HG03064 (cell line): Measurements from ENCODE around the gene AMD1.
"Not testable (repeated sequence)": the region's sequence is repeated elsewhere in the genome, so short reads cannot be mapped to it uniquely, and the experiment has no call there.

Experiments
- ATAC-seq: cut with Tn5 transposase; IDR thresholded peaks from one replicate; pipeline ENCODE4 v1.9.1; 2021; ENCODE audit warnings: low read depth; ENCODE audit not compliant: unreplicated experiment

AMD1 gene

DNA sequence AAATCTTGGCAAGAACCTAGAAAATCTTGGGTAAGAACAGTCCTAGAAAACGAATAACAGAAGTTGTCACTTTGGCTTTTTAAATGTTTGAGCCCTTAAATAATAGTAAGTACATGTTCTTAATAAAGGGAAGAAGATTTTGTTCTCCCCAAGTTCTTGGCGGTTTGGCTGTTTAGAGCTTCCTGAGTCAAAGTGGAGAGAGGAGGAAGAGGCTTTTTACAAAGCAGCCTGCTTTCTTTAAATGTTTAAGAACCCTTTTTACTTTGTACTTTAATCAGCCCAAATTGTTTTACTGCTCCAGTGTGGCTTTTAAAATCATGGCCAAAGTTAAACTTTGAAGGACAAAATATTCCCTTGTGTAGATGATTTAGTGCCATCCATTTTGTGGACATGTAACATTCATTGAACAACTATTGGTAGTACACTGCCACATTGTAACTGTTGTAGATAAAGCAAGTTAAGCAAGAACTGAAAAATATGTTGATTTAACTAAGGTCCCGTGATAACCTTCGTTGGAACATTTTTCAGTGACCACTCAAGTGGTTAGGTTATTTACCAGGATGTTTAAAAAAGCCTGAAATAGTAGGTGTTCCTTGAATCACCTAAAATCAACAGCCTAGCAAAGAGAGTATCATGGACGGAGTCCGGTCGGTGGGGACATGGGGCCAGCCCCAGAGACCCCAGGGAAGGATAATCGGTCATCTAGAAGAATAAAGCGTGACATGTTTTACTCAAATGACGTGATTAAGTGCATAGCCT, 2.4 kb downstream of the AMD1 start:
- ATAC-seq = no peak

GRCh38 chr6:110877569-110877968, 3.0 kb downstream of the AMD1 start:
- no peak for ATAC-seq

GRCh38 chr6:110878751-110879522, 4.4 kb downstream of the AMD1 start:
- no peak for ATAC-seq

DNA sequence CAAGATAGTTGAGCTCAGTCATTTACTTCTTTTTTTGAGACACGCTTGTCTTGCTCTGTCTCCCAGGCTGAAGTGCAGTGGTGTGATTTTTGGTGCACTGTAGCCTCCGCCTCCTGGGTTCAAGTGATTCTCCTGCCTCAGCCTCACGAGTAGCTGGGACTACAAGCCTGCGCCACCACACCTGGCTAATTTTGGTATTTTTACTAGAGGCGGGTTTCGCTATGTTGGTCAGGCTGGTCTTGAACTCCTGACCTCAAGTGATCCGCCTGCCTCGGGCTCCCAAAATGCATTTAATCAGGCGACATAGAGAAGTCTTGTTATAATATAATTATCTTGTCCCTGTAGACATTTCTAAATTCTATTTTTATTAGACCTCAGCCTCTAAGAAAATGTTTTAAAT, 6.1 kb downstream of the AMD1 start:
- ATAC-seq = no peak

- ATAC-seq = no peak
These were observed 7.1 kb downstream of the AMD1 start for GRCh38 chr6:110881546-110882273.

DNA sequence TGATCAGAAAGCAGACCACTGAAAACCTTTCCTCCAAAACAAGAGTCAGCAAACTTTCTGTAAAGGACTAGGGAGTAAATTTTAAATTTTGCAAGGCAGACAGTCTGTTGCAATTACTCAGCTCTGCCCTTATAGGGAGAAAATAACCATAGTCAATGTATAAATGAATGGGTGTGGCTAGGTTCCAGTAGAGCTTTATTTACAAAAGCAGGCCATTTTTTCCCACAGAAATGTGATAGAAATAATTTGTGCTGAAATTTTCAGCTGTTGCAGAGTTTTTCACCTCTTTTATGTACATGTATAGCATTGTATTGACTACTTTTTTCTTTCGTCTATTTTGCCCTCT, 7.7 kb downstream of the AMD1 start:
- ATAC-seq = no peak

DNA sequence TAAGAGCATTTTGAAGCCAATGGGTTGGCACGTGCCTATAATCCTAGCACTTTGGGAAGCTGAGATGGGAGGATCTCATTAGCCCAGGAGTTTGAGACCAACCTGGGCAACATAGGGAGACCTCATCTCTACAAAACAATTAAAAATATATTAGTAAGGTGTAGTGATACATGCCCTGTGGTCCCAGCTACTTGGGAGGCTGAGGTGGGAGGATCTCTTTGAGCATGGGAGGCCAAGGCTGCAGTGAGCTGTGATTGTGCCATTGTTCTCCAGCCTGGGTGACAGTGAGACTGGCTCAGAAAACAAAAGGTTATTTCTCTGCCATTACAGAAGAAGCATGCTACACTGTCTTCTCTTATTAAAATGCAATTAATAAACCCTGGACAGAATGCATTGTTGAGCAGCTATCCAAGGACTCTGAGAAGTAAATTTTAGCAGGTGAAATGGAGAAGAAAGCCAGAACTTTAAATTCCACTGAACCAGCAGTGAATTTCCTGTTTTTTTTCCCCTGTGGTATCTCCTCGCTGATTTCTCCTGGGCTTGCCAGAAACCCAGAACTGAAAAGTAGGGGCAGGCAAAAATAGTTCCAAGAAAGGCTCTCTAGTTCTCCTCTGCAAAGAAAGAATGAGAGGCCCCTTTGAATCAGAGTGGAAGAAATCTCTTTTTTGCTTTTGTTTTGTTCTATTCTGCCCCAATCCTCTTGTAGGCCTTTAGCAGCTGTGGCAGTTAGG, 8.4 kb downstream of the AMD1 start:
- ATAC-seq = no peak

- no peak for ATAC-seq
These were observed 9.7 kb downstream of the AMD1 start for GRCh38 chr6:110884321-110884720.

- no peak for ATAC-seq
These were observed 10.9 kb downstream of the AMD1 start for GRCh38 chr6:110885526-110885925.

GRCh38 chr6:110886555-110887167, 12.1 kb downstream of the AMD1 start:
- ATAC-seq = no peak

- ATAC-seq = no peak
These were observed 15.7 kb downstream of the AMD1 start for GRCh38 chr6:110890288-110890687.

DNA sequence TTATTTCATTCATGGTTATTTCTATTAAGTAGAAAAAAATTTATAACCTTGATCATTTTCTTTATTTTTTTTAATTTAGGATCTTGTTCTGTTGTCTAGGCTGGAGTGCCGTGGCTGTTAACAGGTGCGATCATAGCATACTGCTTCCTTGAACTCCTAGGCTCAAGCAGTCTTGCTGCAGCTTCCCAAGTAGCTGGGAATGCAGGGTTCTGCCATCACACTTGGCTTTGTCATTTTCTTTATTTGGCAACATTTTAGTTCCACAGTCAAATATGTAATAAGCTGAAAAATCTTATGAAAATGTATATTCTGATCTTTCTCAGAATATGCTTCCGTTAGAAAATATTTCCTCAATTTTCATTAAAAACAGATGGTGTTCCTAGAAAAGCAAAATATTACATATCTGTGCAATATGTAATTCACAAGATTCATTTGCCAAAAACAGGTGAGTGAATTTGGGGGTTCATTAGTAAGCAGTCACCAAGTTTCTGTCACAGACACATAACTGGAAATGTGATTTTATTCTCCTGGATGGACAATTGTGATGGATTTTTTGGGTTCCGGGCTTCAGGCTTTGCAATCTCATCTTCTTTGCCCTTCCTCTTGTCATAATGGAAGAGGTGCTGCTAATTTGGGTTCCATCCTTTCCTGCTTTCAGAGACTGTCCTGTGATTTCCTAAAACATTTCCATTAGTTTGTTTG, 21.5 kb downstream of the AMD1 start:
- no peak for ATAC-seq

DNA sequence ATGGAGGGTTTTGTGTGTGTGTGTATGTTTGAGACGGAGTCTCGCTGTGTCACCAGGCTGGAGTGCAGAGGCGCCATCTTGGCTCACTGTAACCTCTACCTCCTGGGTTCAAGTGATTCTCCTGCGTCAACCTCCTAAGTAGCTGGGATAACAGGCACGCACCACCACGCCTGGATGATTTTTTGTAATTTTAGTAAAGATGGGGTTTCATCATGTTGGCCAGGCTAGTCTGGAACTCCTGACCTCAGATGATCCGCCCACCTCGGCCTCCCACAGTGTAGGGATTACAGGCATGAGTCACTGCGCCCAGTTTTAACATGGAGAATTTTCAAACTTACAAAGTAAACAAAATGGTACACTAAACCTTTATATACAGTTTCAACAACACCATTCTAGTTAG, 22.8 kb downstream of the AMD1 start:
- ATAC-seq = no peak

DNA sequence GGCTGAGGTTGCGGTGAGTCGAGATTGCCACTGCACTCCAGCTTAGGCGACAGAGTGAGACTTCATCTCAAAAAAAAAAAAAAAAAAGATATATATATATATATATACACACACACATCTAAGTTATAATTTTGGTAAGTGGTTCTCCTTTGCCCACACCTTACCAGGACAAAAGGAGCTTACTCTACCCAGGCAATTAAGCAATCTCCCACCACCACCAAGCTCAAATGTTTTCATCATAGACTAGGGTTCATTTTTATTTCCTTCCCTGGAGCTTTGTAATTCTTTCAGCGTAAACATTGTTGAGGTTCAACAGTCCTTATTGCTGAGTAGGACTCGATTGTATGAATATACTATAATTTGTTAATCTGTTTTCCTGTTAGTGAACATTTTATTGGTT, 23.5 kb downstream of the AMD1 start:
- ATAC-seq = no peak

GRCh38 chr6:110900028-110900598, 25.5 kb downstream of the AMD1 start:
- no peak for ATAC-seq

DNA sequence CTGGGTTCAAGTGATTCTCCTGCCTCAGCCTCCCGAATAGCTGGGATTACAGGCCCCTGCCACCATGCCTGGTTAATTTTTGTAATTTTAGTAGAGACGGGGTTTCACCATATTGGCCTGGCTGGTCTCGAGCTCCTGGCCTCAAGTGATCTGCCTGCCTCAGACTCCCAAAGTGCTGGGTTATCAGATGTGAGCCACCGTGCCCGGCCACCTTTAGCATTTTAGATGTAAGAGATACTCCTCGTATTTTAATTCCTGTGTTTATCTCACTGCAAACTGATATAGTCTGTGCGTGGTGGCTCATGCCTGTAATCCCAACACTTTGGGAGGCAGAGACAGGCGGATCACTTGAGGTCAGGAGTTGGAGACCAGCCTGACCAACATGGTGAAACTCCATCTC, 27.0 kb downstream of the AMD1 start:
- ATAC-seq = not testable (repeated sequence)

- no peak for ATAC-seq
These were observed 27.5 kb downstream of the AMD1 start for GRCh38 chr6:110902091-110902490.

DNA sequence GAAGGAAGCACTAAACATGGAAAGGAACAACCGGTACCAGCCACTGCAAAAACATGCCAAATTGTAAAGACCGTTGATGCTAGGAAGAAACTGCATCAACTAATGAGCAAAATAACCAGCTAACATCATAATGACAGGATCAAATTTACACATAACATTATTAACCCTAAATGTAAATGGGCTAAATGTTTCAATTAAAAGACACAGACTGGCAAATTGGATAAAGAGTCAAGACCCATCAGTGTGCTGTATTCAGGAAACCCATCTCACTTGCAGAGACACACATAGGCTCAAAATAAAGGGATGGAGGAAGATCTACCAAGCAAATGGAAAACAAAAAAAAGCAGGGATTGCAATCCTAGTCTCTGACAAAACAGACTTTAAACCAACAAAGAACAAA, 31.7 kb downstream of the AMD1 start:
- ATAC-seq = not testable (repeated sequence)

DNA sequence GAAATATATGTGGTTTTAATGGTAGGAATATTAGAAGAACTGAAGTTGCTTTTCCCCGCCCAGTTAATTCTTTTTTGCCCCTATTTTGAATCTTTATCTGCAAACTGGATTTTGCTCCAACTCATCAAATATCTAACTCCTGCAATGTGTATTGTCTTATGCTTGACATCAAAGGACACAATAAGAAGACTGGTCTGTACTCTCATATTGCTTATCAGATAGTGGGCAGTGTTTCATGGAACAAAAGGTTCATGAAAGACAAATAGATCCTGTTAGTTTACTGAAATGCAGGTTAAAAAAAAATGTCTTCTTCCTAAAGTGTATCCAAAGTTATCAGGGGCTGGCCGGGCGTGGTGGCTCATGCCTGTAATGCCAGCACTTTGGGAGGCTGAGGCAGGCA, 56.2 kb downstream of the AMD1 start:
- ATAC-seq = no peak

- no peak for ATAC-seq
These were observed 59.3 kb downstream of the AMD1 start for GRCh38 chr6:110933912-110934311.
